SU-DHL-6 (cell line): Measurements from ENCODE around the gene PTPRCAP.

Experiments
- H2AFZ ChIP-seq: fragments of 200-600 bp; sonication (generic); 2 replicates; pipeline ENCODE4 v1.6.1; 2014; ENCODE audit warnings: low read depth, mild to moderate bottlenecking, moderate library complexity, mixed read lengths, antibody characterized with exemption, low read length; ENCODE audit not compliant: severe bottlenecking
- H3F3A ChIP-seq: fragments of 200-600 bp; shearing (Covaris generic); 2 replicates; pipeline ENCODE4 v1.6.0; 2016; ENCODE audit warnings: antibody characterized with exemption, mild to moderate bottlenecking; ENCODE audit not compliant: insufficient read depth
- H3K27ac ChIP-seq: fragments of 200-600 bp; sonication (generic); 2 replicates; pipeline ENCODE4 v1.5.1; 2016; ENCODE audit warnings: low read depth, mild to moderate bottlenecking, low read length, moderate library complexity, mixed read lengths
- H3K27me3 ChIP-seq: fragments of 200-600 bp; sonication (generic), shearing (Covaris generic); 2 replicates; pipeline ENCODE4 v1.6.0; 2014; ENCODE audit warnings: mild to moderate bottlenecking, low read length
- H3K36me3 ChIP-seq: fragments of 200-600 bp; sonication (generic); 2 replicates; pipeline ENCODE4 v1.6.1; 2014; ENCODE audit warnings: mild to moderate bottlenecking, low read length, mixed read lengths
- H3K4me2 ChIP-seq: fragments of 300-600, 200-600 bp; shearing (Covaris generic), sonication (generic); 2 replicates; pipeline ENCODE4 v1.6.0; 2014; ENCODE audit warnings: low read length, low read depth, mild to moderate bottlenecking; ENCODE audit not compliant: poor library complexity, severe bottlenecking
- H3K4me3 ChIP-seq: fragments of 200-600 bp; sonication (generic); 2 replicates; pipeline ENCODE4 v1.5.1; 2014; ENCODE audit warnings: antibody characterized with exemption, low read length, mild to moderate bottlenecking, mixed read lengths; ENCODE audit not compliant: insufficient read depth, poor library complexity, severe bottlenecking
- H3K79me2 ChIP-seq: fragments of 200-600 bp; sonication (generic); 2 replicates; pipeline ENCODE4 v1.6.1; 2014; ENCODE audit warnings: mild to moderate bottlenecking, low read length, moderate library complexity; ENCODE audit not compliant: insufficient read depth
- H3K9ac ChIP-seq: fragments of 200-600 bp; sonication (generic); 2 replicates; pipeline ENCODE4 v1.7.0; 2014; ENCODE audit warnings: mild to moderate bottlenecking, low read length
- H3K9me2 ChIP-seq: fragments of 200-600 bp; sonication (generic); replicated peaks from 2 replicates; pipeline ENCODE4 v1.6.1; 2014; ENCODE audit warnings: low read length; ENCODE audit not compliant: insufficient read depth
- H3K9me3 ChIP-seq: fragments of 200-600 bp; sonication (generic); 2 replicates; pipeline ENCODE4 v1.6.1; 2014; ENCODE audit warnings: low read length, mixed read lengths; ENCODE audit not compliant: insufficient read depth
- H4K20me1 ChIP-seq: fragments of 200-600 bp; sonication (generic); 2 replicates; pipeline ENCODE4 v1.6.1; 2014; ENCODE audit warnings: low read depth, mild to moderate bottlenecking, antibody characterized with exemption, low read length, moderate library complexity, mixed read lengths
- EZH2phosphoT487 ChIP-seq: fragments of 200-600 bp; sonication (generic), shearing (Covaris generic); conservative IDR thresholded peaks from 2 replicates; pipeline ENCODE4 v1.6.1; 2018; ENCODE audit warnings: mild to moderate bottlenecking, antibody characterized with exemption, low read length, moderate library complexity, mixed read lengths
- TF ChIP-seq, protein P1 (sequence below): fragments of 200-600 bp; sonication (generic); IDR thresholded peaks from one replicate; pipeline ENCODE4 v1.5.1; 2017; ENCODE audit warnings: antibody characterized with exemption, mild to moderate bottlenecking, low read length, moderate library complexity; ENCODE audit not compliant: insufficient read depth, poor library complexity, severe bottlenecking

PTPRCAP gene

GRCh38 chr11:67391304-67392182 lies 45.9 kb downstream of the PTPRCAP start, which contains the start of gene RAD9A:
Gene RAD9A (plus strand): TSS chr11:67391986. CDS start chr11:67392045, 59 bp downstream.
- H3K9me2 ChIP-seq: no peaks in the 10 kb centered on the region
- H3K9ac ChIP-seq: peak within 1 kb of the TSS; percentile 87
- peak within 1 kb of the TSS; percentile 36 for H3K27ac ChIP-seq
- H3K9me3 ChIP-seq: no peaks in the 10 kb centered on the region
- H3K27me3 ChIP-seq: no peaks in the 10 kb centered on the region
- H3K4me2 ChIP-seq: peak within 1 kb of the TSS; percentile 84
- TF ChIP-seq, protein P1, sequence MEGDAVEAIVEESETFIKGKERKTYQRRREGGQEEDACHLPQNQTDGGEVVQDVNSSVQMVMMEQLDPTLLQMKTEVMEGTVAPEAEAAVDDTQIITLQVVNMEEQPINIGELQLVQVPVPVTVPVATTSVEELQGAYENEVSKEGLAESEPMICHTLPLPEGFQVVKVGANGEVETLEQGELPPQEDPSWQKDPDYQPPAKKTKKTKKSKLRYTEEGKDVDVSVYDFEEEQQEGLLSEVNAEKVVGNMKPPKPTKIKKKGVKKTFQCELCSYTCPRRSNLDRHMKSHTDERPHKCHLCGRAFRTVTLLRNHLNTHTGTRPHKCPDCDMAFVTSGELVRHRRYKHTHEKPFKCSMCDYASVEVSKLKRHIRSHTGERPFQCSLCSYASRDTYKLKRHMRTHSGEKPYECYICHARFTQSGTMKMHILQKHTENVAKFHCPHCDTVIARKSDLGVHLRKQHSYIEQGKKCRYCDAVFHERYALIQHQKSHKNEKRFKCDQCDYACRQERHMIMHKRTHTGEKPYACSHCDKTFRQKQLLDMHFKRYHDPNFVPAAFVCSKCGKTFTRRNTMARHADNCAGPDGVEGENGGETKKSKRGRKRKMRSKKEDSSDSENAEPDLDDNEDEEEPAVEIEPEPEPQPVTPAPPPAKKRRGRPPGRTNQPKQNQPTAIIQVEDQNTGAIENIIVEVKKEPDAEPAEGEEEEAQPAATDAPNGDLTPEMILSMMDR: no peak
- TF ChIP-seq EZH2phosphoT487: no peak
- H3K36me3 ChIP-seq: no peaks in the 10 kb centered on the region
- peak within 1 kb of the TSS; percentile 81 for H3K4me3 ChIP-seq
- H3K79me2 ChIP-seq: peaks cover 10% of the 10 kb centered on the region
- H2AFZ ChIP-seq: peak within 1 kb of the TSS; percentile 83
- H4K20me1 ChIP-seq: no peaks in the 10 kb centered on the region
- H3F3A ChIP-seq: no peaks in the 10 kb centered on the region

DNA sequence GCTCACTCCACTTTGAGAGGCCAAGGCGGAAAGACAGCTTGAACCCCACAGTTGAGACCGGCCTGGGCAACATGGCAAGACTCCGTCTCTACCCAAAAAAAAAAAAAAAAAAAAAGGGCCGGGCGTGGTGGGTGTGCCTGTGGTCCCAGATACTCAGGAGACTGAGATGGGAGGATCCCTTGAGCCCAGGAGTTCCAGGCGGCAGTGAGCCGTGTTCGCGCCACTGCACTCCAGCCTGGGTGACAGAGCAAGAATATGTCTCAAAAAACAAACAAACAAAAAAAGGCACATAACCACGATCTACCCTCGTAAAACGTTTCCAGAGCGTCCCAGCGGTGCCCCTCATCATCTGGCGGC lies 46.6 kb downstream of the PTPRCAP start:
- H2AFZ ChIP-seq: no peak overlapping the region
- H3K9me2 ChIP-seq: no peaks in the 10 kb centered on the region
- no peaks in the 10 kb centered on the region for H3F3A ChIP-seq
- H3K36me3 ChIP-seq: no peaks in the 10 kb centered on the region
- no peaks in the 10 kb centered on the region for H4K20me1 ChIP-seq
- H3K9ac ChIP-seq: peak overlapping the region; percentile 87
- no peak for TF ChIP-seq EZH2phosphoT487
- TF ChIP-seq, protein P1: no peak
- no peaks in the 10 kb centered on the region for H3K27me3 ChIP-seq
- H3K79me2 ChIP-seq: peaks cover 10% of the 10 kb centered on the region
- peak overlapping the region; percentile 23; the same call in 1 of the 2 replicates for H3K27ac ChIP-seq
- no peaks in the 10 kb centered on the region for H3K9me3 ChIP-seq
- H3K4me3 ChIP-seq: peak overlapping the region; percentile 81
- H3K4me2 ChIP-seq: peak overlapping the region; percentile 83

GRCh38 chr11:67389477-67389876 lies 48.0 kb downstream of the PTPRCAP start:
- H3F3A ChIP-seq: no peaks in the 10 kb centered on the region
- TF ChIP-seq, protein P1: peak; percentile 48
- no peak for TF ChIP-seq EZH2phosphoT487
- H3K9ac ChIP-seq: no peak overlapping the region
- no peak overlapping the region for H3K4me2 ChIP-seq
- H3K27me3 ChIP-seq: no peaks in the 10 kb centered on the region
- no peaks in the 10 kb centered on the region for H3K9me3 ChIP-seq
- no peak overlapping the region for H2AFZ ChIP-seq
- no peaks in the 10 kb centered on the region for H4K20me1 ChIP-seq
- H3K36me3 ChIP-seq: no peaks in the 10 kb centered on the region
- H3K9me2 ChIP-seq: no peaks in the 10 kb centered on the region
- no peak overlapping the region for H3K27ac ChIP-seq
- peaks cover 10% of the 10 kb centered on the region for H3K79me2 ChIP-seq
- H3K4me3 ChIP-seq: no peak overlapping the region
